ENCODE results near the gene INHBB.
"Not testable (repeated sequence)": the region's sequence is repeated elsewhere in the genome, so short reads cannot be mapped to it uniquely, and the experiment has no call there.

The INHBB gene

DNA sequence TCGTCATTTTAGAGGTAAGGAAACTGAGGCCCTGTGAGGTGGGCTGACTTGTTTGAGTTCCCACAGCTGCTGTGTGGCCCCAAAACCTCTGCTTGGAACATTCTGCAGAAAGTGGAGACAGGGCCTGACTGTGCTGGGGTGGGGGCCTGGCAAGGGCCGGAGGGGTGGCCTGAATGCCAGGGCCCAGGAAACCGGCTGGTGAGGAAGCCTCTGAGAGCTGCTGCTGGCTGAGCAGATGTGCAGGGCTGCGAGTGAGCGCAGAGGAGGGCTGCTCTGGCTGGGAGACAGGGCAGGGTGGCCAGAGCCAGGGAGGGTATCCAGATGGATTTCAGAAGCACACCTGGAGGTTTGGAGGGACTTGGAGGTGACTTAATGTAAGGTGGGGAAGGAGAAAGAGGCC is 29.9 kb upstream of the INHBB start:
- no peak for DNase-seq (ENCODE audit: low read depth, low spot score)

DNA sequence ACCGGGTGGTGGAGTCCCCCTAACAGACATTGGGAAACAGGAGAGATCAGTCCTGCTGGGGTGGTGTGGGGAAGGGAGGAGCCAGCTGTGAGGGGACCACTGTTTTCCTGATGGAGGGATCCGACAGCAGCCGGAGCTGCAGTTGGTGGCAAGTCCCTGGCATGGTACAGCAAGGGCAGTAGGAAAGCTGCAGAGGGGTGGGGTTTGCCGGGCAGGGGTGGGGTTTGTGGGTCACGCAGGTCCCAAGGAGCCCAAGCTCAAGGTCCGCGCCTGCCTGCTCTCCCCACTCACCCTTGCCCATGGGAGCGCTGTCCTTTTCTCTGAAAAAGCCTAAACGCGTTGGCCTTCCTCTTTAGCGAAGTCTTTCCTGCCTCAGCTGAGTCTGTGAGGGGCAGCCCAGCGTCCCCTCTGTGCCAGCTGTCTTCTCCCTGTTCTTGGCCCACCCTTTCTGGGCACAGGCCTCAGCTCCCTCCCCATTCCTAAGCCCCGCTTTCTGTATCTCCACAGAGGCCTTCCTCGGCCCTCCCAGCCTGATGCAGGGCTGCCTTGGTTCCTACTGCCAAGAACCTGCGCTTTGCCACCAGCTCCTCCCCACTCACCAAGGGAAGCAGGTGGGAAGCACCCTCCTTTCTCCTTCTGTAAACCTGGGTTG is 29.3 kb upstream of the INHBB start:
- no peak for DNase-seq (ENCODE audit: low read depth, low spot score)

DNA sequence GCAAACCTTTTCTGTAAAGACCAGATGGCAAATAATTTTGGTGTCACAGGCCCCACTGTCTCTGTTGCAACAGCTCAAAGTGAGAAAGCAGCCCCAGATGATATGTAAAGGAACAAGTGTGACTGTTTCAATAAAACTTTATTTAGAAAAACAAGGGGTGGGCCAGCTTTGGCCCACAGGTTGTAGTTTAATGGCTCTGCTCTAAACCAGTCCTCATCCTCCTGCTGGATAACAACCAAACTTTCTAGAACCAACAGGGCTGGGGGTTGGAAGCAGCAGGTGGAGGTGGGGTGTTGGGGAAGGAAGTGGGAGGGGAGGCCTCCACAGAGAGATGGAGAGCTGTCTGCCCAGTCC is 28.8 kb upstream of the INHBB start:
- DNase-seq (ENCODE audit: low read depth, low spot score) = no peak

DNA sequence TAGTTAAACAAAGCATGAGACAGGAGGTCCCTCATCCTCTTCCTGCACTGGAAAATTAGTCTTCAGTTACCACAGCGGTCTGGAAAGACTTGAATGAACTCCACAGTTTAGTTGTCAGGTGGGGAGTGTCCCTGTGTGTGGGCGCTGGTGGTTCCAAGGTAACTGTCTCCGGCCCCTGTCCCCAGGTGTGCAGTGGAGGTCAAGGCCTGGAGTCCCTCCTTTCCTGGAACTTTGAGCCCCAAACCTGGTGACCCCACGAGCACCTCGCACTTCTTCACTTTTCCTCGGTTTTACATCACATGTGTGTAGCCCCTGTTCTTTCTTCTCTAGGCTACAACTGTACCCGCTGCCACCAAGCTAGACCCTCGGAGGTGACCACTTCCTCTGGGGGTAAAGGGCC is 28.0 kb upstream of the INHBB start:
- DNase-seq (ENCODE audit: low read depth, low spot score) = no peak

DNA sequence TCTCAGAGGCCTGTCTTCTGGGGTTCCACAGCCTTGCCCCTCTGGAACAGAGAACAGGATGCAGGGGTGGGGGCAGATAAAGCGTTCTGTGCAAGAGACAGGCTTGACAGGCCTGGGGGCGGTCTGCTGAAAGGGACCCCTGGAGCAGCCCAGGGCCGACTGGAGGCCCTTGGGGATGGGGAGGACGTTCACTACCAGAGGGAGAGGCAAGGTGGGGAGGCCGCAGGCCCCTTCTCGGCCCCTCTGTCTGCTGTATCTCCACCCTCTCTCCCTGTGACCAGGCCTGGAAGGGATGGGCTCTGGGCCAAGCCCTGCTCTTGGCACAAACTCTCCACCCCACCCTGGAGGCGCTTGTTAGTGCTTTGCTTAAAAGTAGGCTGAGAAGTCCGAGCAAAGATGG is 27.3 kb upstream of the INHBB start:
- no peak for DNase-seq (ENCODE audit: low read depth, low spot score)

DNA sequence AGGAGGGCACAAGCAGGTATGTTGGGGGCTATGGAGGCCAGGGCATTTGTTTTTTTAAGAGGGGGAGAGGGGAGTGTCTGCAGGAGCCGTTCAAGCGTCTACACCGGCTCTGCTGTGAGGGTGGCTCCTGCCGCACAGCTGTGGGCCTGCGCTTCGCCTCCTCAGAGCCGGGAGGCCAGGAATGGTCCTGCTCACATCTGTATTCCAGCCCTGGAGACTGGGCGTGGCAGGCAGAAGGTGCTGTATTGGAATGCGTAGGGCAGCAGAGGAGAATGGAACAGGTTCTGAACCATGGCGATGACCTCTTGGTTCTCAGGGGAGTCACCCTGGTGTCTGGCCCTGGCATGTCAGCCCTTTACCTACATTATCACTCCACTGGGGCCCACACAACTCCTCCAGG is 26.8 kb upstream of the INHBB start:
- DNase-seq (ENCODE audit: low read depth, low spot score) = no peak

DNA sequence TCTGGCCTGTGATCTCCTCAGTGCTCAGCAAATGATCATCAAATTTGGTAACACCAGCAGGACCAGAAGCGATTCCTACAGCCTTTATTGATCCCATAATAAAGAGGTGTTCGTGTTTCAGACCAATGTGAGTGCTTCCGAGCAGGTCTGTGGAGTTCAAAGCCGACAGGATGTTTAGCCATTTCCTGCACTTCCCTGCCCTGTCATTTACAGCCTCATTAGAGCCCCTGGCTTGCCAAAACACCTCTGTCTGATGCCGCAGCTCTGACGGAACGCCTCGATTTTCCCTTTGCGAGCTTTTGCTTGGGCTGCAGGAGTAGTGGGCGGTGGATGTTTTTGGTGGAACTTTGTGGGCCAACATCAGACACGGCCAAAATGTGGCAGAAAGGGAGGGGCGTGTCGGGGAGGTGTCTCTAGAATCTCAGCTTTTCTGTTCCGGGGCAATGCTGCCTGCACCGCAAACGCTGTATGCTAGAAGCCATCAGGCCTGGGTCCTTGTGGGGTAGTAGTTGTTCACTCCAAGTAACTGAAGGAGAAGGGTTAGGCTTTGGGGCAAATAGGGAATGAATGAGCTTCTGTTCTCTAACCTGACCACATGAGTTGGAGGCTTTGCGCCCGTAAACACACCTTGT is 26.1 kb upstream of the INHBB start:
- no peak for DNase-seq (ENCODE audit: low read depth, low spot score)

DNA sequence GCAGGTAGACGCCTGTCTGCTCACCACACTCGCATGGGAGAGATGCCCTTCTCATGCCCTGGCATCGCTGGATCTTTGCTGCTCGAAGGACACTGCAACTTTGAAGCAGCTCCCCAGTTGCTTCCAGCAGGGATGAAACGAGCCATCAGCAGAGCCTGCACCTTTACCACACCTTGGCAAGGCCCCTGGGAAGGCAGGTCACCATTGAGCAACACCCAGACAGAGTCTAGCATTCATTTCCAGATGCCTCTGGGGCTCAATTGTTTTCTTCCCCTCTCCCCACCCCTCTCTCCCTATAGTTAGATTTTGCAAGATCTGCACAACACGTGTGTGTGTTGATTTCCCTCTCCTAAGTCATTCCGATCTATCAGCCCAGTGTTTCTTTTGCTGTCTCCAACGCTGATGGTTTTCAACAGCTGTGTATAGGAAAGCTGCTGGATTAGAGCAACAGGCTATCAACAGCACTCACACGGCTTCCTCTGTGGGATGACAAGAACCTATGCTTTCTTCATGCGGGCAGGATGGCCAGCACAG is 25.6 kb upstream of the INHBB start:
- DNase-seq (ENCODE audit: low read depth, low spot score) = no peak

DNA sequence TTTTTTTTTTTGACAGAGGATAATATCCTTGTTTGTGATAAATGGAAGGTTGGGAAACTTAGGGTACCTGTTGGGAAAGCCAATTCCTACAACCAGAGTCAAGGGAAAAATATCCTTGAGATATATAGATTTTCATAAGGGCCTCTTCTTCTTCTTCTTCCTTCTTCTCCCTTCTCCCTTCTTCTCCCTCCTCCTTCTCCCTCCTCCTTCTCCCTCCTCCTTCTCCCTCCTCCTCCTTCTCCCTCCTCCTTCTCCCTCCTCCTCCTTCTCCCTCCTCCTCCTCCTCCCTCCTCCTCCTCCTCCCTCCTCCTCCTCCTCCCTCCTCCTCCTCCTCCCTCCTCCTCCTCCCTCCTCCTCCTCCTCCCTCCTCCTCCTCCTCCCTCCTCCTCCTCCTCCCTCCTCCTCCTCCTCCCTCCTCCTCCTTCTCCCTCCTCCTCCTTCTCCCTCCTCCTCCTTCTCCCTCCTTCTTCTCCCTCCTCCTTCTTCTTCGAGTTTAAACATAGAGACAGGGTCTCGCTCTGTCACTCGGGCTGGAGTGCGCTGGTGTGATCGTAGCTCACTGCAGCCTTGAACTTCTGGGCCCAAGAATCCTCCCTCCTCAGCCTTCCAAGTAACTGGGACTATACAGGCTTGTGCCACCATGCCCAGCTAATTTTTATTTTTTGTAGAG is 24.9 kb upstream of the INHBB start:
- DNase-seq (ENCODE audit: low read depth, low spot score) = not testable (repeated sequence)

DNA sequence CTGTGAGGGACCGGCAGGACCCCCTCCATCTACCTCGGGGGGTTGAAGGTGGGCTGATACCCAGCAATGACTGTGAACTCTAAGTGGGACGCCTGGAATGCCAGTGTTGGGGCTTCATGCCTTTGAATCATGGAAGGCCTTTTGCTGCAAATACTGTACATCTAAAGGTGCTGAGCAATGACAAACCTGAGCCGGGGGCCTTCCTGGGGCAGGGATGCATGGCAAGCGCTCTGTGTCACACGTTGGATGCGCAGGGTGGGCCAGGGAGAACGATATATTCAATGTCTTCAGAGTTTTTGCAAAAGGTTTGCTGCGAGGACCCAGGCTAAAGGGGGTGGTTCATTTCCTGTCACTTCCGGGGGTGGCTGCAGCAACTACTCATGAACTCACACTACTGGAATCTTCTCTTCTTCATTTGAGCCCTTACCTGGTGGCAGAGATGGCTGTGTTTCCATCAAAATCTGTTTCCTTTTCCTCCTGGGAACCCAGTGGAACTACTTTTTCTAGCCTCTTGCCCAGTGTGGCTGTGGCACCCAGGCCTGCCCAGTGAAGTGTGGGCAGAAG is 24.1 kb upstream of the INHBB start:
- no peak for DNase-seq (ENCODE audit: low read depth, low spot score)

DNA sequence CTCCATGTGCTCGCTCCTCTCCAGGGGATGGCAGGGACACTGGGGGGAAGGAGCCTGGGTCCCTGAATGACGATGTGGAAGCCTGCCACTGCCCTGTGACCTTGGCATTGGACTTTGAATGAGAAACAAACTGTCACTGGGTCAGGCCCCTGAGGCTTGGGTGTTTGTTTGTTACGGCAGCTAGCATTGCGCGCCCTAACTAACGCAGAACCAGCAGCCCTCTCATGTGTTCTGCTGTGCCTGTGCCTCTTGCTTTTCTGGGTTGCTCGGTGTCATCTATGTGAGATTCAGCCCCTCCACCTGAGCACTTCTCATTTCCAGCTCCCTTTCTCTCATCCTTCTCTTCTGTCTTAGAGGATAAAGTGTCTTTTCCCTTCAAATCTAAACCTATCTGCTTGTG is 23.6 kb upstream of the INHBB start:
- no peak for DNase-seq (ENCODE audit: low read depth, low spot score)

DNA sequence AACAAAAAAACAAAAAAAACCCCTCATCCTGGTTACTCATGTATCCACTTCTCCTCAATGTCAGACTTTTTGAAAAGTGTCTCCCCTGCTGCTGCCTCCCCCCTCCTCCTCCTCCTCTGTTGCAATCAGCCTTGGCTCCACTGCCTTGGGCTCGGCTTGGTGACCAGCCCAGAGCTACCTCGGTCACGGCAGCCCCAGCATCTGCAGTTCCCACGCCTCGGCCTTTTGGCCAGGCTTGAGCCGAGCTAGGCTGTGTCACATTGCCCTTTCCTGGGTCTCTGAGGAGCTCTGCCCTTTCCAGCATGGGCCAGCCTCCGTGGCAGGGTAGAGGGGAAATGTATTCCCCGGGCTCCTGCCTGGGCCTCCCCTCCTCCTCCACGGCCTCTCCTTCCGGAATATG is 22.7 kb upstream of the INHBB start:
- no peak for DNase-seq (ENCODE audit: low read depth, low spot score)

DNA sequence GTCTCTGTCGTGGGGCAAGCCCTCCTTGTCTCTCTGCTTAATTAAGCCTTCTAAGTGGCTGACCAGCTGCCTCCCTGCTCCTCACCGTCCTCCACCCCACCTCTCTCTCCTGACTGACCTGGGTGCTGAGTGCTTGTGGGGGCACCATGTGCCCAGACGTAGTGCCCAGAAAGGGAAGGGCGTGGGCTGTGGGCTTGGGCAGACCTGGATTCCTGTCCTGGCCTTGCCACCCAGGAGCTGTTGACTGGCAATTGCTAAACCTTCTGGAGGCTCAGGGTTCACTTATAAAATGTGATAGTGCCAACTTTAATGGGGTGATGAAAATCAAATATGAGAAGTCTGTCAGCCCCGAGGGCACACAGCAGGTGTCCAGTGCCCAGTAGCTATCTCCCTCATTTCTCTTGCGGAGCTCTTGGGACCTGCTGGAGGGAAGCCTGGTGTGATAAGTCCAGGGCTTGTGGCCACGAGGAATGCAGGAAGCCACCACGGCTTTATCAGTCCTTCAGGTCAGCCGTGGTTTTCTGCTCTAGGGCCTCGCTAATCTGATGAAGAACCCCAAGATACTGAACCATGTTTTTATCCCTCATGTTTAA is 22.0 kb upstream of the INHBB start:
- no peak for DNase-seq (ENCODE audit: low read depth, low spot score)

DNA sequence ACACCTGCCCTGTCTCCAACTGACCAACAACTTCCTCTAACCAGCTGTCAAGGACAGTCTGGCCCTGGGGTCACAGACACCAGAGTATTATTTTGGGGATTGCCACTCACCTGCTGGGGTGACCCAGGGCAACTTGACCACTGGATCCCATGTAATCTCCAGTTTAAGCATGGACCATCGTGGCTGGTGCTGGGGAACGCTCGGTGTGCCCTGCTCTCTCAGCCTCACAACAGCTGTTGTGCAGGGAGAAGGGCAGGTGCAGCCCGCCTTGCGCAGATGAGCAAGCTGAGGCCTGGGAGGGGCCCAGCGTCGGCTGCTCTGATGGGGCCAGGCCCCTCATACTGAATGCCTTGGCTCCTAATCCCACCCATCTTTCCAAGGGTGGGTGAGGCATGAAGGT is 21.0 kb upstream of the INHBB start:
- DNase-seq (ENCODE audit: low read depth, low spot score) = no peak

DNA sequence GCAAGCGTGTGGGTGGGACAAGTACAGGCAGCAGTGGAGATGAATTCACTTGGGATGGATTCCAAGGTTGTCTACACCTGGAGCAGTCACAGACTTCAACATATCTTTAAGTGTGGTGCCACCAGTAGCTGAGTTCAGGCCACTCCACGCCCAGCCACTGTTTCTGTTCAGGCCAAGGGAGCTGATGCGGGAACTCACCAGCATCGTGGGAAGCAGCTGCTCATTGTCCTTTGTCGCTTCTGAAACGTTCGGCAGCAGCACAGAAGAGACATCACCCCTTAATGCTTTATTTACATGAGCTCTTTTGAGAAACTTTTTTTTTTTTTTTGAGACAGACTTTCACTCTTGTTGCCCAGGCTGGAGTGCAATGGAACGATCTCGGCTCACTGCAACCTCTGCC is 19.9 kb upstream of the INHBB start:
- no peak for DNase-seq (ENCODE audit: low read depth, low spot score)

DNA sequence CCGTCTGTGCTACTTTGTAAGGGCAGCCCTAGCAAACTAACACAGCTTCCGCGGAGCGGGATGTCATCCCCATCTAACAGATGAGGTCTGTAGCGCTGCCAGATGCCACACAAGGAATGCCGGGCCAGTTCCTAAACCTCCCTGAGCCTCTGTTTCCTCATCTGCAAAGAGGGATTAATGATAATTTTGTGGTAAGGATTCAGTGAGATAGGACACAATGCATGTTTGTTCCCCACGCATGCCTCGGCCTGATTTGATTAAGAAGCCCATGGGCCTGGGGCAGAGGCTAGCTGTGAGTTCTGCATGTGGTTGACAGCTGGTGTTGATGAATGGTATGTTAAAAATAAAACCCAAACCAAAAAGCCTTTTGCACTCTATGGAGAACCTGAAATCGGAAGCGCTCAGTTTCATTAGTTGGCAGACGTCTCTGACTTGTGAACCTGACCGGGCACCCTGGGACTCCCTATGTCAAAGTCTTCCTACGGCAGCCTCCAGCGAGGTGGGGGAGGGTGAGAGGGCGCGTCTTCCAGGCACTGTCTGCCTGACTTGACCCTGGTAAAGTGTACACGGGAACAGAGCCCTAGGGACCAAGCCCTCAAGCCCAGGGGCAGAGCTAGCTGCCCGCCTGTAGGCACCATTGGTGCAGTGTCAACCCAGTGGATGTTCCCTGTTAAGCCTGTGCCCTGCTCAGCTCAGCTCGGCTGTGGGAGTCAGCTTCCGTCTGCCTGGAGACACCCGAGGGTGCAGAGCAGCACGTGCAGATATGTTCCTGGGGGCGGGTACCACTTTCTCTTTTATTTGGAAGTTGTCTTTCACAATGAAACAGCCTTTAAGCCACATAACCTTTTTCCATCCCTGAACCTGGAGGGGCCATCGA is 14.8 kb upstream of the INHBB start:
- DNase-seq (ENCODE audit: low read depth, low spot score) = no peak

DNA sequence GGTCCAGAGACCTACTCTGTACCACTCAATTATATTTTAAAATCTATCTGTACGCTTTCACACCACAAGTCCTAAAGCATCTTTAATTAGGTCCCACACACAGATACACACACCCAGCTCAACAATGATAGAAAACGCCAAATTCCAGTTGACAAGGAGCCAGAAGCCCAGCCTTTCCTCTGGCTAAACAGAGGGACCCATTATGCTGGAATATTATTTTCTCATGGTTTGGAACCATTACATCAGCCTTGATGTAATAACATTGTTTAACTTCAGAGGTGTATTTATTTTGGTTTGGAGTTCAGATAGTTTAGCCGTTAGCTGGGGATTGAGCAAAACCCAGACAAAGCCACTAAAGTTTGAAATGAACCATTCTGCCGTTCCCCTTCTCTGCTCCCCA is 14.0 kb upstream of the INHBB start:
- DNase-seq (ENCODE audit: low read depth, low spot score) = no peak

DNA sequence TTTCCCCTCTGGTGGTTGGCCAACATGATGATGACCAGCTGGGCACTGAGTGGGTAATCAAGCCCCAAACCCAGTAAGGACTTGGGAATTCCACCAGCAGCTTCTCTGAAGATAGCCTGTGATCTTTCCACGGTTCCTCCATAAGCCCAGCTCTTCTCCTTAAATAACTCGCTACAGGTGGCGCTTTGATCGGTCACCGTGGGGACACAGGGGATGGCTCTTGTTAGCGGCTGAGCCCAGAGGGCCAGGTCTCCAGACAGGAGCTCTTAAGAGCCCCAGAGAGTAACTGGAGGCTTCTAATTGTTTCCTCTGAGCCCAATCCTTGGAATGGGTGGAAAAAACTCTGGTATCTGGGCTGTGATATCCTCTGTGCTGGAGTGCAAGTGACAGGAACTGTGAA is 13.6 kb upstream of the INHBB start:
- DNase-seq (ENCODE audit: low read depth, low spot score) = no peak

DNA sequence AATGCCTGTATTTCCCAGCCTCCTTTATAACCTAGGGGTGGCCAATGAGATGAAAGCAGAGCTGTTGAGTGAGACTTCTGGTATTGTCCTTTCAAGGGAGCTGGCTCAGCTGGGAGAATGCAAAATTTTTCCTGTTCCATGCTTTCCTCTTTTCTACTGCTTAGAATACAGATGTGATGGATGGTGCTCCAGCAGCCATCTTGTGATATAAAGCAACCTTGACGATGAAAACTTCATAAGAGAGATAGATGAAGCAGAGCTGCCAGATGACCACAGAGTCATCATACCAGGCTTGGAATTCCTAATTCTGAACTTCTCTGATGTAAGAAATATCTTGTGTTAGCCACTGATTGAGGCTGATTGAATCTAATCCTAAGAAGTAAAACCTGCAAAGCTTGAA is 11.9 kb upstream of the INHBB start:
- DNase-seq (ENCODE audit: low read depth, low spot score) = no peak

DNA sequence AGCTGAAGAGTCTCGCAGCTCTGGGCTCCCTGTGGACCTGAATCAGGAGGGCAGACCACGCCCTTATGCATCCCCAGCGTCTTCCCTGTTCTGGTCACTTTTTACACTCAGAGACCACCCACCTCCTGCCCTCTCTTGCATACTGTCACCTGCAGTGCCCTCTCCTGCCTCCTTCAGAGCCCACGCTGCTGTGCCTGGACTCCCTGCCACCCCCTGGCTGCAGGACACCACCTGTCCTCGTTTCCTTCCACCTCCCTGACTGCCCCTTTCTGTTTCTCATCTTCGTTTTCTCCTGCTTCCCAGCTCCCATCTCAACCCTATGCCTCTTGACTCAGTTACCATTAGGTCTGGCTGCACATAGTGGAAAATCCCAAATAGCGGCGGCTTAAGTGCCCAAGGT is 9.2 kb upstream of the INHBB start:
- no peak for DNase-seq (ENCODE audit: low read depth, low spot score)

DNA sequence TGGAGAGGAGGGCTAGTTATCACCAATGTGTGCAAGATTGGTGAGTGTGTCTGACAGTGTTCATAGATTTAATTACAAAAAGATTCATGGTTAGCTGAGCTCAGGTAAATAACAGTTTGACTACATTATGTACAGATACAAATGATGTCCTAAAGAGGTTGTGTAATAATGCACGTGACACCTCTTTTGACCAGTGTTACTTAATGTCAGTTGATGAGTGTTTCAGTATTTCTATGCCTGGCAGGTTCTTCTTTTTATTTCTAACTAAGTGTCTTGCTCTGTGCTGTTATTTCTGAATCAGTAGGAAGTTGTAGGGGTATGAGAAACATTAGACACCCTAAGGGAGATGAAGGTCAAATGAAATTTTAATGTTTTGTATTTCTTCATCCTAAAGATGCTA is 7.9 kb upstream of the INHBB start:
- no peak for DNase-seq (ENCODE audit: low read depth, low spot score)

DNA sequence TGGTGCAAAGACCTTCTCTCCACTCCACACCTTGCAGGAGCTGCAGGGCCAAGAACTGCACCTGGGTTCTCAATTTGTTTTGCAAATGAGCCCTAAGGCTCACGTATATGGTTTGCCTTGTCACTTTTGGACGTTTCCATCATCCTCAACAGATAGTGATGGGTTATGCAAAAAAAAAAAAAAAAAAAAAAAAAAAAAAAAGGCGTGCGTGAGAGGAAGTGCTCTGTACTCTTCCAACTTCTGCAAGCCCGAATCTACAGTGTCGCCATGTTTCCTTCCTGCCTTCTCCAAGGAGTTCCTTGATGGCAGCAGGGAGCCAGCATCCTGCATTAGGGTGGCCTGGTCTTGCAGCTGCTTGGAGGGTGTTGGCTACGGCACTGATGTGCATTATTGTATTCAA is 4.0 kb upstream of the INHBB start:
- DNase-seq (ENCODE audit: low read depth, low spot score) = no peak
